ENCODE results near the gene TMEM253.

DNA sequence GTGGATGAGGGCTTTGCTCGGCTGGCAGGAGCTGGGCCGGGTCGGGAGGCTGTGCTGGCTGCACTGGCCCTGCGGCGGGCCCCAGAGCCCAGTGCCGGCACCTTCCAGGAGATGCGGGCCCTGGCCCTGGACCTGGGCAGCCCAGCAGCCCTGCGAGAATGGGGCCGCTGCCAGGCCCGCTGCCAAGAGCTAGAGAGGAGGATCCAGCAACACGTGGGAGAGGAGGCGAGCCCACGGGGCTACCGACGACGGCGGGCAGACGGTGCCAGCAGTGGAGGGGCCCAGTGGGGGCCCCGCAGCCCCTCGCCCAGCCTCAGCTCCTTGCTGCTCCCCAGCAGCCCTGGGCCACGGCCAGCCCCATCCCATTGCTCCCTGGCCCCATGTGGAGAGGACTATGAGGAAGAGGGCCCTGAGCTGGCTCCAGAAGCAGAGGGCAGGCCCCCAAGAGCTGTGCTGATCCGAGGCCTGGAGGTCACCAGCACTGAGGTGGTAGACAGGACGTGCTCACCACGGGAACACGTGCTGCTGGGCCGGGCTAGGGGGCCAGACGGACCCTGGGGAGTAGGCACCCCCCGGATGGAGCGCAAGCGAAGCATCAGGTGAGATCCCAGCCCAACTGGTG, 19.2 kb upstream of the TMEM253 start:
- no peak for TF ChIP-seq POLR2AphosphoS5 (IDR thresholded peaks at IDR 0.05; ENCODE audit: borderline replicate concordance, low read depth, low read length)
- TF ChIP-seq EZH2 (IDR thresholded peaks at IDR 0.05), result no peak
- no peak for TF ChIP-seq FOXP2 (optimal IDR thresholded peaks at IDR 0.05; ENCODE audit: control extremely low read depth, extremely low read length, insufficient read depth)

Measured in SK-N-MC (cell line).